Measurements from ENCODE around the gene SCRT2.

- no peak for TF ChIP-seq GATA3 (IDR thresholded peaks at IDR 0.05; ENCODE audit: low read depth, low read length)
- TF ChIP-seq GATA2 (IDR thresholded peaks at IDR 0.05; ENCODE audit: low read depth, low read length), result no peak
Measured at GRCh38 chr20:673603-674001, 2.0 kb downstream of the SCRT2 start.

All from SH-SY5Y (cell line).